Stimulated activated CD8-positive, alpha-beta memory T cell treated with anti-CD3 and anti-CD28 coated beads, Interleukin-7, amount 100 ng/mL, for 4 hours (primary cell): ENCODE data around the gene SGPP1.
A peak's percentile ranks its signal among the peaks of the same experiment; 100 is the strongest.
"Not testable (repeated sequence)": the region's sequence is repeated elsewhere in the genome, so short reads cannot be mapped to it uniquely, and the experiment has no call there.

ENCODE experiments used
- DNase-seq, 2 donors: peaks; one replicate each; pipeline ENCODE4 v3.0.0-alpha.2; 2020; ENCODE audit warnings: low read depth in 2 of 2

SGPP1 gene

GRCh38 chr14:63727736-63728728 lies at the start of gene SGPP1:
Gene SGPP1 (minus strand): TSS chr14:63728065. CDS start chr14:63727944, 121 bp downstream.
- peak; percentile 40 to 72 for DNase-seq

GRCh38 chr14:63777024-63777423 lies 49.2 kb upstream of the SGPP1 start:
- DNase-seq: no peak

- DNase-seq: no peak
Observed at GRCh38 chr14:63773504-63773903, 45.6 kb upstream of the SGPP1 start.

DNA sequence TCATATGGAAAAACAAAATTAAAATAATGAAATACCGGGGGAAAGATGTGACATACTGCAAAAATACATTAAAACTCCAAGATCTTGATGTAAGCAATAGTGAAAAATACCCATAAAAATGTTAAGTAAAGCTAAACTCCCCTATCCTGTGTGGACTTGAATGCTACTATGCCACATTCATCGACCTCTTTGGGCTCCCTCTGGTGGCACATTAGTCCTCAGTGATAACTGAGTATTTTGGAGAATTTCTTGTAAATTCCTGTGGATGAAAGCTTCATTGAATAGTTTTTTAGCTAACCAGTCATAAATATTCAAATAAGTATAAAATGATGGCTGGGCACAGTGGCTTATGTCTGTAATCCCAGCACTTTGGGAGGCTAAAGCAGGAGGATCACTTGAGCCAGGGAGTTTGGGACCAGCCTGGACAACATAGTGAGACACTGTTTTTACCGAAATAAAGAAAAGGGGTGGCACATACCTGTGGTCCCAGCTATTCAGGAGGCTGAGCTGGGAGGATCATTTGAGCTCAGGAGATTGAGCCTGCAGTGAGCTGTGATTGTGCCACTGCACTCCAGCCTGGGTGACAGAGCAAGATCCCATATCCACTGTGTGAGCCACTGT lies 42.4 kb upstream of the SGPP1 start:
- DNase-seq: peak; percentile 12 to 23

- DNase-seq: no peak
Observed at GRCh38 chr14:63766611-63767010, 38.7 kb upstream of the SGPP1 start.

DNA sequence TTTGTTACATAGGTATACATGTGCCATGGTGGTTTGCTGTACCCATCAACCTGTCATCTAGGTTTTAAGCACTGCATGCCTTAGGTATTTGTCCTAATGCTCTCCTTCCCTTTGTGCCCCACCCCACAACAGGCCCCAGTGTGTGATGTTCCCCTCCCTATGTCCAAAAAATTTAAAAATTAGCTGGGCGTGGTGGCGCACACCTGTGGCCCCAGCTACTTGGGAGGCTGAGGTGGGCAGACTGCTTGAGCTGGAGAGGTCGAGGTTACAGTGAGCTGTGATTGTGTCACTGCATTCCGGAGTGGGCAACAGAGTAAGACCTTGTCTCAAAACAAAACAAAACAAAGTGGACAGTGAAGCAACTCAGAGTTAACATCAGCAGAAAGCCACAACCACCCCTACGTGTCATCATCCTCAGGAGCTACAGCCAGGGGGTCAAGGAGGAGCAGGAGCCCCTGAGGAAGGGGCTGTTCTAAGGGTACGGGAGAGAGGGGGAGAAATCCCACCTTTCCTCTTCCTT lies 36.8 kb upstream of the SGPP1 start:
- no peak for DNase-seq

DNA sequence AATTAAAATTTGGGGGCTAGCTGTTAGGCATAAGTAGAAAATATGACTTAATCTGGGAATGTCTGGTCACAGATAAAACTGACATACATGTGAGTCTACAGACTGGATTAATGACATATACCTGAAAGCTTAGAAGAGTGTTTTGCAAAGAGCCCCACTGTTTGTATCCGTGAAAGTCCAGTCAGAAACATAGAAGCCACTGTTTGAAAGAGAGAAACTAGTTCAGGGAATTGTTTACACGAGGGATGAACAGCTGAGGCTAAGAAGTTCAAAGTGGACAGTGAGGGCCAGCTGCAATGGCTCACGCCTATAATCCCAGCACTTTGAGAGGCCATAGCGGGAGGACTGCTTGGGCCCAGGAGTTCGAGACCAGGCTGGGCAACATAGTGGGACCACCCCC lies 36.2 kb upstream of the SGPP1 start:
- DNase-seq: no peak

DNA sequence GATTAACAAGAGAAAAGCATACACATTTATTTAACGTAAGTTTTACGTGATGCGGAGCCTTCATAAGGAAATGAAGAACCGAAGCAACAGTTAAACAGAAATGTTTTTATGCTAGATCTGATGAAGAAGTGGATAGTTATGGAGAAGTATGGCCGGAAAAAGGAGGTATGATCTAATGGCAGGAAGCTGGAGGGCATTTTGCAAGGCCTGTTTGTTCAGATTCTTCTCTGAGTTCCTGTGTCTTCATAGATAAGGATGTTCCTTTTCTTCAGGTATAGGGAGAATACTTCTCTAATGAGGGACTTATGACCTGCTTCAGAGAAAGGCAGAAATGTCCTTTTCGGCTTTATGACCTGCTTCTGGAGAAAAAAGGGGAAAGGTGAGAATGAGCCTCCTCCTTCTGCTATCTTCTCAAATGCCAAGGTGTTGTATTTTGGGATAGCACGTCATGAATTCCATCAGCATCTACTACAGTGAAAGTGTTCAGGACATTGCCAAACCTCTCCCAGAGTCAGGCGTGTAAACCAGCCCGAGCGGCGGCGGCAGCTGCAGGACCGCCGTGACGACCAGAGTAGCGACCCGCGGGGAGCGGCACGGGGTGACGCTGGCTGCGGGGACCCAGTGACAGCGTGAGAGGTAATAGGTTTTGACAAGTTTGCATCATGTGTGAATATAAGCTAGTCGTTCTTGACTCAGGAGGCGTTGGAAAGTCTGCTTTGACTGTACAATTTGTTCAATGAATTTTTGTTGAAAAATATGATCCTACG lies 33.7 kb upstream of the SGPP1 start:
- DNase-seq: no peak

DNA sequence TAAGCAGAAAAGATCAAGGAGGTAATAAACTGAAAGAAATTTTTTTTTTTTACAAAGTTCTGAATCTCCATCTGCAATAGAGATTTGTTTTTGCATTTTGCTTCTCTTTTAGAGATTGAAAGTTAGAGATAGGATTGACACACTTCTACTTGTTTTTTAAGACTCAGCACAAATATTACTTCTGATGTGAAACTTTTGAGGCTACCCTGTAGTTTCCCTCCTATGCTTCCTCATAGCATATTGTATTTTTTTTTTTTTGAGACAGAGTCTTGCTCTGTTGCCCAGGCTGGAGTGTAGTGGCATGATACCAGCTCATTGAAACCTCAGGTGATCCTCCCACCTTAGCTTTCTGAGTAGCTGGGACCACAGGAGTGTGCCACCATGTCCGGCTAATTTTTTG lies 32.1 kb upstream of the SGPP1 start:
- no peak for DNase-seq

DNA sequence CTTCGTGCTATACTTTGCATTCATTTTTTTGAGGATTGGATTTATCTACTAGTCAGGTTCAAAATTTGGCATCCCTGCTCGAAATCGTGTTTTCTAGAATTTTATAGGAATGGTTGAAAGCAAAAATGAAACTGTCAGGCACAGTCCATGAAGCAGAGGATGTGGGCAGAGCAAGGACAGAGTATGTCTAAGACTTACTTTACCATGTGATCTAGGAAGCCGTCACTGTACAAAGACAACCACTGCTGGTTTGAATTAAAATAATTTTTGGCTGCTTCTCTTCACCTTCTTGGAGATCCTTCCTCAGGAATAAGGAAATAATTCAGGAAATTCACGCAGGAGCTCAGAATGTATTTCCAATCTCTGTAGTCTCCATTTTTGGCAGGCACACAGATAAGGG lies 31.6 kb upstream of the SGPP1 start:
- DNase-seq: no peak

GRCh38 chr14:63757211-63757610 lies 29.3 kb upstream of the SGPP1 start:
- DNase-seq: no peak

GRCh38 chr14:63752449-63753169 lies 24.7 kb upstream of the SGPP1 start:
- DNase-seq: no peak

DNA sequence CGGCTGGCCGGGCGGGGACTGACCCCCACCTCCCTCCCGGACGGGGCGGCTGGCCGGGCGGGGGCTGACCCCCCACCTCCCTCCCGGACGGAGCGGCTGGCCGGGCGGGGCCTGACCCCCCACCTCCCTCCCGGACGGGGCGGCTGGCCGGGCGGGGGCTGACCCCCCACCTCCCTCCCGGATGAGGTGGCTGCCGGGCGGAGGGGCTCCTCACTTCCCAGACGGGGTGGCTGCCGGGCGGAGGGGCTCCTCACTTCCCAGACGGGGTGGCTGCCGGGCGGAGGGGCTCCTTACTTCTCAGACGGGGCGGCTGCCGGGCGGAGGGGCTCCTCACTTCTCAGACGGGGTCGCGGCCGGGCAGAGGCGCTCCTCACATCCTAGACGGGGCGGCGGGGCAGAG lies 23.2 kb upstream of the SGPP1 start:
- DNase-seq: not testable (repeated sequence)

- DNase-seq: no peak
Observed at GRCh38 chr14:63747846-63748245, 20.0 kb upstream of the SGPP1 start.

DNA sequence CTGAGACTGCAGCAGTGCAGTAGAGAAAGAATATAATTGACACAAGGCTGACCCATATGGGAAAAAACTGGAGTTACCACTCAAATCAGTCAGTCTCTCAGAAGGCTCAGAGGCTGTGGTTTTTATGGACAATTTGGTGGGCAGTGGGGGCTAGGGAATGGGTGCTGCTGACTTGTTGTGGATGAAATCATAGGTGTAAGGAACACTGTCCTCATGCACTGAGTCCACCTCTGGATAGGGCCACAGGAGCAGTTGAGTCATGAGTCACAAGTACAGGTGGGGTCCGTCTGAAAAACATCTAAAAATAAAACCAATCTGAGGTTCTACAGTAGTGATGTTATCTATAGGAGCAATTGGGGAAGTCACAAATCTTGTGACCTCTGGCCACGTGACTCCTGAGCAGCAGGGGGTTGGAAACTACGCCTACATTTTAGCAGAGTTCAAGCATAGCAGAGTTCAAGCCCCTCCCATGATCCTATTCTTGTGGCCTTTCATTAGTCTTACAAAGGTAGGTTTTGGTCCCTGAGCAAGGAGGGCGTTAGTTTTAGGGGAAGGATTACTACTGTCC lies 18.1 kb upstream of the SGPP1 start:
- DNase-seq: no peak

DNA sequence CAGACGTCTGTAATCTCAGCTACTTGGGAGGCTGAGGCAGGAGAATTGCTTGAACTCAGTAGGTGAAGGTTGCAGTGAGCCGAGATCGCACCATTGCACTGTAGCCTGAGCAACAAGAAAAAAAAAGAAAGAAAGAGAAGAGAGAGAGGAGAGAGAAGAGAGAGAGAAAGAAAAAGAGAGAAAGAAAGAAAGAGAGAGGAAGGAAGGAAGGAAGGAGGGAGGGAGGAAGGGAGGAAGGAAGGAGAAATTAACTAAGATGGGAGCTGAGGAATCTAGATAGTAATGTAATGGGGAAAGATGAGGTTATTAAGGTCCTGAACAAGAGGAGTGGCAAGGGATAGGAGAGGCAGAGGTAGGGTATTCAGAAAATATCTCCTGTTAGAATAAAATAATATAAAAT lies 17.4 kb upstream of the SGPP1 start:
- no peak for DNase-seq

- no peak for DNase-seq
Observed at GRCh38 chr14:63737582-63738006, 9.7 kb upstream of the SGPP1 start.

DNA sequence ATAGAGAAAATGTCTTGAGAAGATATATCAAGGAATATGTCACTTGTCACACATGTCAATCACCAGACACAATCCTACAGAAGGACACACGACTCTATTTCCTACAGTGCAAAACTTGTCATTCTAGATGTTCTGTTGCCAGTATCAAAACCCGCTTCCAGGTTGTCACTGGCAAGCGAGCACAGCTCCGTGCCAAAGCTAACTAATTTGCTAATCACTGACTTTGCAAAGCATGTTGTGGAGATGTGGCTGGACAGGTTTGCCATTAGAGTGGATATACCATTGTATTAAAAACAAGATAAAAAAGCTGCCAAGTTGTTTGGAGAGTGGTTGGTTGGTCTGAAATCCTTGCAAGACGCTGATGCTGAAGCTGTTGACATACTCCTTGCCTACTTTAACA lies 7.9 kb upstream of the SGPP1 start:
- no peak for DNase-seq

GRCh38 chr14:63730659-63731058 lies 2.8 kb upstream of the SGPP1 start:
- no peak for DNase-seq

GRCh38 chr14:63727231-63727735 lies 582 bp downstream of the SGPP1 start:
- no peak for DNase-seq

- no peak for DNase-seq
Observed at GRCh38 chr14:63726499-63726898, 1.4 kb downstream of the SGPP1 start.
